ENCODE measurements around the gene EXTL2. TPM values are rescaled to one million over a fixed set of nuclear protein-coding genes. Genes with fewer than 3 reads are reported as not detected.
A peak's percentile ranks its signal among the peaks of the same experiment; 100 is the strongest.

The EXTL2 gene, protein sequence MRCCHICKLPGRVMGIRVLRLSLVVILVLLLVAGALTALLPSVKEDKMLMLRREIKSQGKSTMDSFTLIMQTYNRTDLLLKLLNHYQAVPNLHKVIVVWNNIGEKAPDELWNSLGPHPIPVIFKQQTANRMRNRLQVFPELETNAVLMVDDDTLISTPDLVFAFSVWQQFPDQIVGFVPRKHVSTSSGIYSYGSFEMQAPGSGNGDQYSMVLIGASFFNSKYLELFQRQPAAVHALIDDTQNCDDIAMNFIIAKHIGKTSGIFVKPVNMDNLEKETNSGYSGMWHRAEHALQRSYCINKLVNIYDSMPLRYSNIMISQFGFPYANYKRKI
- total RNA-seq (2022) = 11.4 and 13.8 TPM in 2 replicates
- Bru-seq, nascent RNA = percentile 62 among the genes with signal in this experiment
- BruChase-seq, experiment 1, labeled RNA remaining after a 6-hour chase = percentile 63 among the genes with signal in this experiment
- percentile 65 among the genes with signal in this experiment for BruChase-seq, experiment 2, labeled RNA remaining after a 2-hour chase
- long read RNA-seq, transcript EXTL2-202 (5 exons, 3,985 nt) = major isoform, 10 of 17 reads
- long read RNA-seq, partial matches to known transcripts = 0 of 17 reads
- long read RNA-seq, other reads (novel, unspliced or antisense) = 5 of 17 reads

DNA sequence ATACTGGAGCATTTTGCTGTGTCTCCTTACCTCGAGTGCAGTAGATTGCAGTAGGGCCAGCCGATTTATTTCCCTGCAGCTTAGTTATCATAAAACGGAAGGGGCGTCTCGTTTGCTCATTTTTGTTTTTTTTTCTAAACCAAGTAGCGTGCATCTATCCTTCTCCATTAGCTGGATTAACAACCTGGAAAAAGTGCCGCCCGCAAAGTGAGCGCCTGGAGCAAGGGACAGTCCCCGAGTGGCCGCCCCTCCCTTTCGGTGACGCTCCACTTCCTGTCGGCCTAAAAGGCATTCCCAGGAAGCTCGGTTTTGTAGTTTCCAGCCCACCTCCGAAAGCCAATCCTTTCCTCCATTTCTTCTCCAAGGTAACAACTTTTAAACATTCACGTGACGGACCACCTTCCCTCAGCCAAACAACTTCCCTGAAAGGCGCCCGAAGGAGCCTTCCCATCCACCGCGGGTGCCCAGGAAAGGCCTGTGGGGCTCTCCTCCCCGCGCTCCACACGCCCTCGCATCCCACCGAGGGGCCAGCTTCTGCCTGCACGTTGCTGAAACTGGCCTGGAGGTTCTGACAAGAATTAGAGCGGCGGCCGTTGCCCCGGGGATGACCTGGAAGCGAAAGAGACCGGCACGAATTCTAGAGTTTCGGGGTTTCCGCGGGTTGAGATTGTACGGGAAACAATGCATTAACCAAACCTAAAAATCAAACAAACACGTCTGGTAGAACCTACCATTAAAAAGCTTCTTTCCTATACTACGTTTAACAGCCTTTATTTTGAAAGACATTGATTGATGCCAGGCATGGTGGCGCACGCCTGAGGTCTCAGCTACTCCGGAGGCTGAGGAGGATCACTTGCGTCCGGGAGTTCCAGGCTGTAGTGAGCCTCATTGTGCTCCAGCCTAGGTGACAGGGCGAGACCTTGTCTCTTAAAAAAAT lies at the start of gene EXTL2:
TSS of gene EXTL2 (minus strand) at position 240 of the 937 bp plus-strand sequence. CDS start 6,085 bp downstream, outside the sequence.
- BruUV-seq (replicated peaks) = no TSS peak
- intact Hi-C loops (cut with micrococcal nuclease; ENCODE audit: unreplicated experiment) = no loop called here
- Mint-ChIP-seq H3K27ac (ENCODE audit: unreplicated experiment) (peak within 1 kb of the TSS; percentile 97), H3K27me3 (ENCODE audit: unreplicated experiment) (no peaks in the 10 kb centered on the region), H3K36me3 (ENCODE audit: insufficient read depth, unreplicated experiment) (peaks cover 41% of the 10 kb centered on the region), H3K4me3 (ENCODE audit: low read depth, unreplicated experiment) (peak within 1 kb of the TSS; percentile 91), H3K4me1 (ENCODE audit: low read depth, unreplicated experiment) (no peaks in the 10 kb centered on the region), H3K9me3 (ENCODE audit: low read depth, unreplicated experiment) (peaks cover 3% of the 10 kb centered on the region)
- TF ChIP-seq, protein P1, sequence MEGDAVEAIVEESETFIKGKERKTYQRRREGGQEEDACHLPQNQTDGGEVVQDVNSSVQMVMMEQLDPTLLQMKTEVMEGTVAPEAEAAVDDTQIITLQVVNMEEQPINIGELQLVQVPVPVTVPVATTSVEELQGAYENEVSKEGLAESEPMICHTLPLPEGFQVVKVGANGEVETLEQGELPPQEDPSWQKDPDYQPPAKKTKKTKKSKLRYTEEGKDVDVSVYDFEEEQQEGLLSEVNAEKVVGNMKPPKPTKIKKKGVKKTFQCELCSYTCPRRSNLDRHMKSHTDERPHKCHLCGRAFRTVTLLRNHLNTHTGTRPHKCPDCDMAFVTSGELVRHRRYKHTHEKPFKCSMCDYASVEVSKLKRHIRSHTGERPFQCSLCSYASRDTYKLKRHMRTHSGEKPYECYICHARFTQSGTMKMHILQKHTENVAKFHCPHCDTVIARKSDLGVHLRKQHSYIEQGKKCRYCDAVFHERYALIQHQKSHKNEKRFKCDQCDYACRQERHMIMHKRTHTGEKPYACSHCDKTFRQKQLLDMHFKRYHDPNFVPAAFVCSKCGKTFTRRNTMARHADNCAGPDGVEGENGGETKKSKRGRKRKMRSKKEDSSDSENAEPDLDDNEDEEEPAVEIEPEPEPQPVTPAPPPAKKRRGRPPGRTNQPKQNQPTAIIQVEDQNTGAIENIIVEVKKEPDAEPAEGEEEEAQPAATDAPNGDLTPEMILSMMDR (IDR thresholded peaks at IDR 0.05; ENCODE audit: unreplicated experiment) = no peak
- CTCF ChIA-PET = interaction anchor here (0.6 to 1.6 kb wide), 3 partner anchors 11 to 538 kb away, joined by 4 read pairs; no protein-coding TSS in a partner anchor
- peak; percentile 86 for DNase-seq

GRCh38 chr1:100943533-100943932 lies 48.9 kb upstream of the EXTL2 start:
- DNase-seq = no peak
- Mint-ChIP-seq H3K27me3 (ENCODE audit: unreplicated experiment) (no peaks in the 10 kb centered on the region), H3K4me3 (ENCODE audit: low read depth, unreplicated experiment) (no peak overlapping the region), H3K9me3 (ENCODE audit: low read depth, unreplicated experiment) (peaks cover 3% of the 10 kb centered on the region), H3K4me1 (ENCODE audit: low read depth, unreplicated experiment) (peaks cover 3% of the 10 kb centered on the region), H3K36me3 (ENCODE audit: insufficient read depth, unreplicated experiment) (peaks cover 7% of the 10 kb centered on the region), H3K27ac (ENCODE audit: unreplicated experiment) (no peak overlapping the region)
- intact Hi-C loops (cut with micrococcal nuclease; ENCODE audit: unreplicated experiment) = no loop called here
- no TSS peak for BruUV-seq (replicated peaks)
- TF ChIP-seq, protein P1 (IDR thresholded peaks at IDR 0.05; ENCODE audit: unreplicated experiment) = no peak
- CTCF ChIA-PET = no interaction called here

DNA sequence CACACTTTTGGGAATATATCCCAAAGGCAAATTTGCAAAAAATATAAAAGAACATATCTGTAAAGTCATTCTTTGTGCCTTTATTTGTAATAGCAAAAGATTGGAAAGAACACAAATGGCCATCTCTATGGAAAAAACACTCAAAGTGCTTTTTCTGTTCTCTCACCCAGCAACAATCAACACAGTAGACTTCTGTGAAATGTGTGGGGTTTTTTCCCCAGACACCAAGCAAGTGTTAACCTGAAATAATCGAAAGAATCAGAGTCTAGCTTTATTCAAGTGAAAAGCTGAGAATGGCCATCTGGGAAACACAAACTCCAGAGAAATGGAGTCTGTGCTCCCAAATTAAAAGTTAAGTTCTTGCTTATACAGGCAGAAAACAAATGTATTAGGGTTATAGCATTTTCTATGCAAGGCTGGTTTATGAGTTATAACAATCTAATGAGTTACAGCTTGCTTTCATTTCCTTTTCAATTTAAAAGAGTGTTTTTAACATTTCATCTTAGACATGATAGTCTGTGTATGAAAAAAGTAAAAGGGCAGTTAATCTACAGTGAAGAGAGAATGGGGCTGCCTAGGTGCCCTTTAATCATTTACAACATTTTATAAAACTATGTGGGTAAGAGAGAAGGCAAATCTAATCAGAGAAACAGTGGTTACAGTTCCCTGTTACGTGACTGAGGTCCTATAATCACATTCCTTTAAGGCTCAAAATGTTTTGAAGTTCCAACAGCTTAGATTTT lies 47.8 kb upstream of the EXTL2 start:
- Mint-ChIP-seq H3K27ac (ENCODE audit: unreplicated experiment) (no peak overlapping the region), H3K27me3 (ENCODE audit: unreplicated experiment) (no peaks in the 10 kb centered on the region), H3K4me1 (ENCODE audit: low read depth, unreplicated experiment) (no peaks in the 10 kb centered on the region), H3K4me3 (ENCODE audit: low read depth, unreplicated experiment) (no peak overlapping the region), H3K9me3 (ENCODE audit: low read depth, unreplicated experiment) (no peaks in the 10 kb centered on the region), H3K36me3 (ENCODE audit: insufficient read depth, unreplicated experiment) (peaks cover 5% of the 10 kb centered on the region)
- no peak for DNase-seq
- intact Hi-C loops (cut with micrococcal nuclease; ENCODE audit: unreplicated experiment) = no loop called here
- no TSS peak for BruUV-seq (replicated peaks)
- TF ChIP-seq, protein P1 (IDR thresholded peaks at IDR 0.05; ENCODE audit: unreplicated experiment) = no peak
- CTCF ChIA-PET = no interaction called here

All from Calu3 (cell line).